ENCODE results near the gene ANKRD55.

ANKRD55 gene

DNA sequence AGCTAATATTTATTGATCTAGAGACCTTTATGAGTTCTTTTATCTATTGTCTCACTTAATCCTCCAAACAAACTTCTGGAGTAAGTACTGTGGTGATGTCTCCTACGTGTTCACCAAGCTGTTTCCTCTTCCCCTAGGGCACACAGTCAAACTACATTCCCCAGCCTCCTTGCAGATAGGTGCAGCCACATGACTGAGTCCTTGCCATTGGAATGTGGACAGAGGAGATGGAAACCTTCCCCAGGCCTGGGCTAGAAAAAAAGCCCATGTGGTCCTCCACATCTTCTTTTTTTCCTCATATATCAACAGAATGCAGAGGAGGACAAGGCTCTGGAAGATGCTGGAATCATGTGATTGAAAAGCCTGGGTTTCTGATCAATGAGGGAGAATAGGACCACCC, 88.0 kb downstream of the ANKRD55 start:
- TF ChIP-seq, protein P1, sequence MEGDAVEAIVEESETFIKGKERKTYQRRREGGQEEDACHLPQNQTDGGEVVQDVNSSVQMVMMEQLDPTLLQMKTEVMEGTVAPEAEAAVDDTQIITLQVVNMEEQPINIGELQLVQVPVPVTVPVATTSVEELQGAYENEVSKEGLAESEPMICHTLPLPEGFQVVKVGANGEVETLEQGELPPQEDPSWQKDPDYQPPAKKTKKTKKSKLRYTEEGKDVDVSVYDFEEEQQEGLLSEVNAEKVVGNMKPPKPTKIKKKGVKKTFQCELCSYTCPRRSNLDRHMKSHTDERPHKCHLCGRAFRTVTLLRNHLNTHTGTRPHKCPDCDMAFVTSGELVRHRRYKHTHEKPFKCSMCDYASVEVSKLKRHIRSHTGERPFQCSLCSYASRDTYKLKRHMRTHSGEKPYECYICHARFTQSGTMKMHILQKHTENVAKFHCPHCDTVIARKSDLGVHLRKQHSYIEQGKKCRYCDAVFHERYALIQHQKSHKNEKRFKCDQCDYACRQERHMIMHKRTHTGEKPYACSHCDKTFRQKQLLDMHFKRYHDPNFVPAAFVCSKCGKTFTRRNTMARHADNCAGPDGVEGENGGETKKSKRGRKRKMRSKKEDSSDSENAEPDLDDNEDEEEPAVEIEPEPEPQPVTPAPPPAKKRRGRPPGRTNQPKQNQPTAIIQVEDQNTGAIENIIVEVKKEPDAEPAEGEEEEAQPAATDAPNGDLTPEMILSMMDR (IDR thresholded peaks at IDR 0.05; ENCODE audit: low read length, missing control alignments), result no peak
- no peak overlapping the region for H3K4me3 ChIP-seq (replicated peaks; ENCODE audit: low read depth, low read length)
- no peak for DNase-seq (ENCODE audit: low read depth)

DNA sequence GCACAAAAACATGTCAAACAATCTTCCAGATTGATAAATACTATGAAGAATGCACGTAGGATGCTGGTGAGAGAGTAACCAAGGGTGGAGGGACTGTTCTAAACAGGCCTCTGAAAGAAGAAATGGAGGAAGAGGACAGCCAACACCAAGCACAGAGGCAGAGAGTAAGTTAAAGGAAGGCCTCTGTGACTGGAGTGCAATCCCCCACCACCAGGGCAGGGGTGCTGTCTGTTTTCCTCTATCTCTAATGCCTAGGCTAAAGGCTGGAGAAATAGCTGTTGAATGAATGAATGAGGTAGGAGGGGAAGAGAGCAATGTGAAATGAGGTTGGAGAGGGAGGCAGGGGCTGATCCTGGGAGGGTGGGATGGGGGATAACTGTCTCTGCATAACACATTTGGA, 88.9 kb downstream of the ANKRD55 start:
- H3K4me3 ChIP-seq (replicated peaks; ENCODE audit: low read depth, low read length), result no peak overlapping the region
- DNase-seq (ENCODE audit: low read depth), result no peak
- TF ChIP-seq, protein P1 (IDR thresholded peaks at IDR 0.05; ENCODE audit: low read length, missing control alignments), result no peak

DNA sequence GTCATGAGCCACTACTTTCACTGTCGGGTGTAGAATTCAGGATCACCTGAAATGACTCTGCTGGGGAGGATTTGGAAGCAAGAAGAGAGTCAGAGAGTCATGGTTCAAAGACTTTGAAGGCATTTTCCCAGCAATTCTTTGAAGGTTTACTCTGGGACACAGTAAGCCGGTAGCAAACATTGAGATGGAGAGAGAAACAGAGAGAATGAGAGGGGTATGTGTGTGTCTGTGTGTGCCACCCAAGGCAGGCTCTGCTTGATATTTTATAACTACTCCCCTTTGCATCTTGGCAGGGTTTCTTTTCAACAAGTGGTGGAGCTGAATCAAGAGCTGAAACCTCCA, 89.8 kb downstream of the ANKRD55 start:
- H3K4me3 ChIP-seq (replicated peaks; ENCODE audit: low read depth, low read length), result no peak overlapping the region
- no peak for DNase-seq (ENCODE audit: low read depth)
- TF ChIP-seq, protein P1 (IDR thresholded peaks at IDR 0.05; ENCODE audit: low read length, missing control alignments), result no peak

DNA sequence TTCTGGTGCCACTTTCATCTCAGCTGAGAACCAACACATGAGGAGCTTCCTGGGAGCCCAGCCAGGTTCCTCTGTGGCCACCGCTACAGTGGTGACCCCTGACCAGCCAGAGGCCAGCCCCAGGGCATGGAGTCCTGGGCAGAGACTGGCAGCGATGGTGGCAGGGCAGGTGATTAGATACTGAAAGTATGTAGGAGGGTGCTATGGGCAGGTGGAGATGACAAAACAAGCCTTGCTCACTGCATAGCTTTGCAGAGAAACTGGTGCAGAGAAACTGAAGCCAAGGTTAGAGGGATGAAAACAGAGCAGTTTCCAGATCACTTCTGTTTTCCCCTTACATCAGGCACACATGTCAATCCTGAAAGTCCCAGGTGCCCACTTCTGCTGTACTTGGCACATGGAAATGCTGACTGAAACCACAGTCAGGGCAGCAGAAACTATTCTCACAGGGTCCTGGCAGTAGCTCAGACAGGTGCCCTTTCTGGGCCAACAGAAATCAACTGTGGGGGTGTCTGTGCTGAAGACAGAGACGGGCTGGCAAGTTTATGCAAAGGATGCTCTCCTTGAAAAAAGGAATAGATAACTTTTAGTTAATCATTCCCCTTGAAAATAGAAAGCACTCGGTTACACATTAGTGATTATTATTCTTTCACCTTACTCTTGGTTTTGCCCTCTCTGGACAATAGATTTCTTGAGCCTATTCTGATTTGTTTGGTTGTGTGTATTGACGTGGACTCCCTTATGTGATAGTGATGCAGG, 90.3 kb downstream of the ANKRD55 start:
- DNase-seq (ENCODE audit: low read depth), result no peak
- TF ChIP-seq, protein P1 (IDR thresholded peaks at IDR 0.05; ENCODE audit: low read length, missing control alignments), result no peak
- H3K4me3 ChIP-seq (replicated peaks; ENCODE audit: low read depth, low read length), result no peak overlapping the region

DNA sequence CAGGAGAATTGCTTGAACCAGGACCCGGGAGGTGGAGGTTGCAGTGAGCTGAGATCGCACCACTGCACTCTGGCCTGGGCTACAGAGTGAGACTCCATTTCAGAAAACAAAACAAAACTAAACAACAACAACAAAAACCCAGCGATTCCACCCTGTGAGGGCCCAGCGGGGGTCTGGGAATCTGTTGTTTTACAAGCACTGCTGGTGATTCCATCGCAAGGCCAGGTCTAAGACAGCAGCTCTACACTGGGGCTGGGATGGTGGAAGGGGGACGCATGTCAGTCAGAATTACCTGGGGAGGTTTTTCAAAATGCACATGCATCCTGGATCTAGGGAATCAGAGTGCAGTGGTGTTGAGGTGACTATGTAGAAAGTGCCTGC, 90.9 kb downstream of the ANKRD55 start:
- no peak for DNase-seq (ENCODE audit: low read depth)
- H3K4me3 ChIP-seq (replicated peaks; ENCODE audit: low read depth, low read length), result no peak overlapping the region
- TF ChIP-seq, protein P1 (IDR thresholded peaks at IDR 0.05; ENCODE audit: low read length, missing control alignments), result no peak

DNA sequence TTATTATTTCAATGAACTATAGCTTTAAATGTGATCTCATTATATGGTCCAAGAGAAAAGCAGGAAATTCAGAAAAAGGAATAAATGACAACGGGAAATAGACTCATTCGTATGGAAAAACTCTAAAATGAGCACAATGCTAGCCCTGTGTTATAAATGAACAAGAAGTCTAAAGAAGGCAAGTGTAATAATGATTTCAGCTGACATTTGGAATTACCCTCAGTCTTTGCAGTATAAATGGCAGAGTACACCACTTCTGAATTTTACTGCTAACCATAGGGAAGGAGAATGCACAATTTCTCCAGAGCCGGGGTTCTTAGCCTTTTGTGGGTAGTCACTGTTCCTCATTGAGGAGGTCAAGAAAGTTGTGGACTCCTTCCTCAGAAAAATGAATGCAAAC, 93.1 kb downstream of the ANKRD55 start:
- TF ChIP-seq, protein P1 (IDR thresholded peaks at IDR 0.05; ENCODE audit: low read length, missing control alignments), result no peak
- no peak overlapping the region for H3K4me3 ChIP-seq (replicated peaks; ENCODE audit: low read depth, low read length)
- DNase-seq (ENCODE audit: low read depth), result no peak

DNA sequence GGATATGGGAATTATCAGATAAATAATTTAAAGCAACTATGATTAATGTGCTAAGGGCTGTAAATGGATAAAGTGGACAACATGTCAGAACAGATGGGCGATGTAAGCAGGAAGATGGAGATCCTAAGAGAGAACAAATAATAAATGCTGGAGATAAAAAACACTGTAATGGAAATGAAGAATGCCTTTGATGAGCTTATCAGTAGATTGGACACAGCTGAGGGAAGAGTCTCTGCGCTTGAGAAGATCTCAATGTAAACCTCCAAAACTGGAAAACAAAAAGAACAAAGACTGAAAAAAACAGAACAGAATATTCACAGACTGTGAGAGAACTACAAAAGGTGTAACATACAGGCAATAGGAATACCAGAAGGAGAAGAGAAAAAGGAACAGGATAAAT, 102.5 kb downstream of the ANKRD55 start:
- TF ChIP-seq, protein P1 (IDR thresholded peaks at IDR 0.05; ENCODE audit: low read length, missing control alignments), result no peak
- no peak for DNase-seq (ENCODE audit: low read depth)
- no peak overlapping the region for H3K4me3 ChIP-seq (replicated peaks; ENCODE audit: low read depth, low read length)

All from fibroblast of pulmonary artery (primary cell).